ENCODE data around the gene SPOCK1.

Gene SPOCK1

DNA sequence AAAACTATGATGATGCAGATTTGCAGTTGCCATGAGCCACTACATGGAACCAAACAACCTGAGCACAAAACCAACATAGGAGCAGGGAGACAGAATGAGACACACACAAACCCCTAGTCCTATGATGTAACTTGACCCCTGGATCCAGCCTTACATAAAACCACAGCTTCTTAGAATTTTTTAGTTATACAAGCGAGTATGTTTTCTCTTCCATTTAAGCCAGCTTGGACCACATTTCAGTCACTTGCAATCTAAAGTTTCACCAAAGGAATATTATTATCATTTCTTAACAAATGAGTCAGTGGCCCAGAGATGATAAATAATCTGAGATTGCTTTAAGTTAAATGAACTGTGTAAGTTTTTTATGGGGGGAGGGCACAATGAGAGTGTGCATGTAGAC is 6.8 kb downstream of the SPOCK1 start:
- no peak for DNase-seq

- DNase-seq, result no peak
Observed at GRCh38 chr5:137491121-137491520, 8.0 kb downstream of the SPOCK1 start.

- DNase-seq, result no peak
Observed at GRCh38 chr5:137490591-137490990, 8.5 kb downstream of the SPOCK1 start.

GRCh38 chr5:137488974-137489373 is 10.2 kb downstream of the SPOCK1 start:
- no peak for DNase-seq

GRCh38 chr5:137488516-137488915 is 10.6 kb downstream of the SPOCK1 start:
- no peak for DNase-seq

DNA sequence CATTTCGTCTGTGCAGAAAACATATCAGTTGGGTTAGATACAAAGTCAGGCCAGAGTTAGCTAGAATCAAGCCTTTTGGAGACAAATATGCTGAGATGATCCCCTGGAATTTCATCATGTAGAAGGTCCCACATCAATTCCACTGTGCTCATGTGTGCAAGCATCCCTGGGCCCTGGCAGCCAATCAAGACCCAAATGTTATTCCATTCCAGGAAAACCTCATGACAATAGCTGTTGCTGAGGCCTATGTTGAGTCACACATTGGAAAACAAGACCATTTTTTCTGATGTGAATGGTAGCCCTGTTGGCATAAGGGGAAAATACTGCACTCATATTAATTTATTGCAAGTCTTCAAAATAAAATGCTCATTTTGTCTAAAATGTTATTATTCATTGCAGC is 11.5 kb downstream of the SPOCK1 start:
- no peak for DNase-seq

- no peak for DNase-seq
Observed at GRCh38 chr5:137486707-137487106, 12.4 kb downstream of the SPOCK1 start.

GRCh38 chr5:137481596-137481995 is 17.5 kb downstream of the SPOCK1 start:
- no peak for DNase-seq

DNA sequence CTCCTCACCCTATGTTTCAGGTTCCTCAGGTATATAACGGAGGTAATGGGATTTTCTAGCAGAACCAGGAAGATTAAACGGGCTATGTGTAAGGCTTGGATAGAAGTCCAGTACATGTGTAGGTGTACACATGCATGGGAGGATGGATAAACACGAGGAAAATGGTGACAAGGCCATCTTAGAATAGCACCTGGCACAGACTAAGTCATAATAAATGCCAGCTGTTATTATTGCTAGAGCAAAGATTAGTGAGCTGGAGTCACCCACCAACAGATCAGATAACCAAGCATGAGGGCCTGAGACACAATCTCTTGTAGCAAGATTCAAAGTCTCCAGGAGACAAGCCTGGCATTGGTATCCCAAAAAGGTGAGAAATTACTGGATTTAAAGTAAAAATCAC is 21.1 kb downstream of the SPOCK1 start:
- no peak for DNase-seq

DNA sequence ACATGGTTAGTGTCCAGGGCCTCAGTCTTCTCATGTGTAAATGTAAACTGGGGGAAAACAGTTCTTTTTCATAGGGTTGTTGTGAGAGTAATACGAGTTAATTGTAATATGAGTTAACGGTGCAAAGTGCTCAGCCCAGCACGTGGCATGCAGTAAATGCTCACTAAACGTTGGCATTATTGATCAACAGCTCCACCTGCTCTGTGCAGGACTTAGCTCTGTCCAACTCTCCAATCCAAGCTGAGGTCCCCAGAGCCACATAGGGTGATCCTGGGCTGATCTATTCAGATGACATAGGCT is 28.3 kb downstream of the SPOCK1 start:
- no peak for DNase-seq

DNA sequence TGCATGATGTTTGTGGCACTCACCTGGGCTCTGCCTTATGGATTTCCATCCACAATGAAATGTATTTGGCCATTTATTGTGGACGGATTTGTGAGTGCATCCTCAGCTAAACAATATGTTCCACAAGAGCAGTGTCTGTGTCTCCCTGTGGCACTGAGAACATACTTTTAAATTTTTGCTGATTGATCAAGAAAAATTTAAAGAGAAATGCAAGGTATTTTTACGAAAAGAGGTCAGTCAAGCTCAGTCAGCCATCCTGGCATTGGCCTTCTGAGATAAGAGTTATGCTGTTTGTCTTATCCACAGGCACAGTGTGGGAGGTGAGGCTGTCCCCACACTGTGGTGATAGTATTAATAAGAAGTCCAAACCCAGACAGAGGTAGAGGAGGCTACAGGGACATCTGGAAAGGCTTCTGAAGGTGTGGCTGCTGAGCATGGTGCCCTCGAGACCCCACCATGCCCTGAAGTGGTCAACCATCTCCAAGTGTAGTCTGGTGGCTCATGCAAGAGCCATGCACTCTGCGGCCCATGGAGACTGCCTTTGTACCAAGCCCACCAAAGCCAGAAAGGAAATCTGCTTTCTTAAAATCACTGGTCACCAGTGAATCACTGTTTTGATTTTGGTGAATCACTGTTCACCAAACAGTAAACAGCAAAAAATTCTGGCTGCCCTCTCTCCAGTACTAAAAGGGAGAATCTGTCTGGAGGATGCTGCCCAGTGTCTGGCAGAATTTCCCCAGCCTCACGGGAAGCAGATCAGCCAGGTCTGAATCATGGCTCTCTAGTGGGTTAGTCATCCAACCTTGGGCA is 28.8 kb downstream of the SPOCK1 start:
- DNase-seq, result peak in 3 of 4 experiments; percentile 3 to 9 (median 4)

- DNase-seq, result no peak
Observed at GRCh38 chr5:137466889-137467288, 32.2 kb downstream of the SPOCK1 start.

GRCh38 chr5:137465930-137466329 is 33.2 kb downstream of the SPOCK1 start:
- no peak for DNase-seq

GRCh38 chr5:137462816-137463520 is 36.2 kb downstream of the SPOCK1 start:
- DNase-seq, result no peak

DNA sequence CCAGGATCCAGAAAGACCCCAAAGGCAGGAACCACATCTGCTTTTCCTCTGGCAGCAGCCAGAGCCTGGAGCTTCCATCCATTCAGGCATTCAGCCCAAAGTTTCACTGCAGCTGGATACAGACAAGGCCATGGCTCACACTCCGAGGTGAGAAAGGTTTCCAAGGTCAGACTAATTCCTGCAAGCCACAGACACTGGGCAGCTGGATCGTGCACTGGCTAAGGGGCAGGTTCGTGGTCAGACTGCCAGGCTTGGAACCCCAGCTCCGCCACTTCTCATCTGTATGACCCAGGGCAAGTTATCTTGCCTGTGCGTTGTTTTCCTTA is 36.9 kb downstream of the SPOCK1 start:
- DNase-seq, result no peak

GRCh38 chr5:137461391-137462264 is 37.5 kb downstream of the SPOCK1 start:
- no peak for DNase-seq

- no peak for DNase-seq
Observed at GRCh38 chr5:137454671-137455070, 44.5 kb downstream of the SPOCK1 start.

DNA sequence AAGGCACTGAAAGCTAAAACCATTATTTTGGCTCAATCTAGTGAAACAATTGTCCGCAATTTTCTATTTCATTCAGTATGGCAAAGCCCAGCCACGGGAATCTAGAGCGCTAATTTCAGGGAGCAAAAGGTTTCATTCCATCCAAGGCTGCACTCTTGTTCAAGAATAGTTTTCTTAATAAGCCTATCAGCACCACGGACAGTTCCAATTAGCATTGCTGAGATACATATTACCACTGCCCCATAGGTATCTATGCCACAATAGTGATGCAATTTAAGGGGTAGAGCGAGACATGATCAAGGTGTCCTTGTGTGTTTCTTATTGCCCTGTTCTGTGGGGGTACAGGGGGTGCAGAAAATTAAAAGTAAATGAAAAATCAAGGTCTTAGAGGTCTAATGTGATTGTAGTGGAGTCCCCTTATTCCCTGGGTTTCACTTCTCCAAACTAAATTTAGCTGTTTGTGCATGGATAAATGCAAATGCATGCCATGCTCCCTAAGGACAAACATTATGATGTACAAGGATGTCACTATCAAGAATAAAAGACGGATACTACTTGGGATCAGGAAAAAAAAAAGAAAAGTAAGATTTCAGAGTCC is 45.5 kb downstream of the SPOCK1 start:
- DNase-seq, result peak; percentile 6 to 76 (median 44)

- no peak for DNase-seq
Observed at GRCh38 chr5:137450759-137451158, 48.4 kb downstream of the SPOCK1 start.

DNA sequence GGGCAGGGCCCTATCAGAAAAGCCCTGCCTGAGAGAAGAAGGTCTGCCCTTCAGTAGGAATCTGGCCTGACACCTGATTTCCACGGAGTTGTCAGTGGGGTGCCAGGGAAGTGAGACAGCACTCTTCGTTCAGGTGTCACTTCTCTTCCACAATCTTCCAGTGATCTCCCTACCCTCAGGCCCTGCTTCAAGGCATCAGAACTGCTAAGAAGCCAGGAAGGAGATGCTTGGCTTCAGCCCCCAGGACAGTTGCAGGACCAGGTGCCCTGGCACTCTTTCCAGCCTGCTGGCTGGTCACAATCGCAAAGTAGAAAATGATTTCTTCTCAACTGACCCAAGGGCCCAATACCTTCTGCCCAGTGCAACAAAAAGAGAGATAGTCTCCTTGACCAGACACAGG is 50.3 kb downstream of the SPOCK1 start:
- DNase-seq, result no peak

DNA sequence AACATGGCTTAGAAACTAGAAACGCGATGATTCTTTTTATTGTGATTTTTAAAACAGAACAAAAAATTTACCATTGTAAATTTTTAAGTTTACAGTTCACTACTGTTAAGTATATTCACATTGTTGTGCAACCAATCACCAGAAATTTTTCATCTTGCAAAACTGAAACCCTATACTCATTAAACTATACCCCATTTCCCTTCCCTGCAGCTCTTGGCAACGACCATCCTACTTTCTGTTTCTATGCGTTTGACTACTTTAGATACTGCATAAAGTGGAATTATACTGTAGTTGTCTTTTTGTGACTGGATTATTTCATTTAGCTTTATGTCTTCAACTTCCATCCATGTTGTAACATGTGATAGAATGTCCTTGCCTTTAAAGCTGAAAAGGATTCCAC is 52.5 kb downstream of the SPOCK1 start:
- no peak for DNase-seq

- no peak for DNase-seq
Observed at GRCh38 chr5:137446151-137446550, 53.0 kb downstream of the SPOCK1 start.

DNA sequence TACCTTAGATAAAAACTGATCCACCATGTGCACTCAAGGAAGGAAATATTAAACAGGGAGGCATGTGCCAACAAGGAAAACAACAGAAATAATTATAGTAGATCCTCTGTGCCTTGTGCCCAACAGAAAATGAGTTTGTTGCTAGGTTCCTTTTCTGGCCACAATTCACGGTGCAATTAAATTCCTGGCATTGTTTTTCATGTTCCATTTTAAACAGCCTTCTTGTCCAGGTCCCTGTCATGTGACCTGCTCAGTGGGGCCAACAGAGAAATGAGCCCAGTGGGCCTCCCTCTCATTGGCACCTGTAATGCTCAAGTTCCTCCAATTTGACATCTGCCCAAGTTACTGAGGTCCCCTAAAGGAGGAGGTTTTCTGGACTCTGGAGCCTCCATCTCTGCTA is 56.5 kb downstream of the SPOCK1 start:
- DNase-seq, result no peak

Data from suppressor macrophage (primary cell).